Measurements from ENCODE around the gene TBC1D9. TPM values are rescaled to one million over a fixed set of nuclear protein-coding genes. Genes with fewer than 3 reads are reported as not detected.
"Not testable (repeated sequence)": the region's sequence is repeated elsewhere in the genome, so short reads cannot be mapped to it uniquely, and the experiment has no call there.

Gene TBC1D9
- total RNA-seq, 4 donors from 2014 or later = 1.5 to 3.5 (median 2.2) TPM

GRCh38 chr4:140750470-140750869 is 5.7 kb downstream of the TBC1D9 start:
- intact Hi-C loops (cut with DNase I; ENCODE audit: low total_unique reads) (no loop called here), in situ Hi-C loops (cut with MboI; ENCODE audit: low sequenced_read_pairs in 4 of 4) (no loop called here)
- Histone ChIP-seq H3K36me3 (no peaks in the 10 kb centered on the region), H3K27ac (no peak overlapping the region), H3K4me1 (no peaks in the 10 kb centered on the region), H3K9me3 (no peaks in the 10 kb centered on the region), H3K27me3 (peaks cover 0 to 18% (median 7%) of the 10 kb centered on the region in 3 donors), H3K4me3 (no peak overlapping the region)
- ATAC-seq = no peak
- no peak for DNase-seq
- TF ChIP-seq POLR2A (IDR thresholded peaks at IDR 0.05) (no peak), CTCF (IDR thresholded peaks at IDR 0.05 in 4 of 5, conservative IDR thresholded peaks at IDR 0.05 in 1 of 5) (no peak)

- peaks cover 0 to 7% (median 1%) of the 10 kb centered on the region in 3 donors for H3K27me3 ChIP-seq
- H3K4me3 ChIP-seq = no peak overlapping the region
- in situ Hi-C loops (cut with MboI; ENCODE audit: low sequenced_read_pairs in 4 of 4) = no loop called here
- no peak for DNase-seq
- H3K9me3 ChIP-seq = no peaks in the 10 kb centered on the region
- no peaks in the 10 kb centered on the region for H3K4me1 ChIP-seq
- no peak overlapping the region for H3K27ac ChIP-seq
- ATAC-seq = no peak
- intact Hi-C loops (cut with DNase I; ENCODE audit: low total_unique reads) = no loop called here
- TF ChIP-seq POLR2A (IDR thresholded peaks at IDR 0.05) = no peak
- TF ChIP-seq CTCF (IDR thresholded peaks at IDR 0.05 in 4 of 5, conservative IDR thresholded peaks at IDR 0.05 in 1 of 5) = no peak
- no peaks in the 10 kb centered on the region for H3K36me3 ChIP-seq
These were observed 8.0 kb downstream of the TBC1D9 start for GRCh38 chr4:140748171-140748570.

- H3K4me1 ChIP-seq; H3K27ac ChIP-seq; ATAC-seq; DNase-seq; H3K4me3 ChIP-seq; H3K36me3 ChIP-seq; H3K27me3 ChIP-seq; H3K9me3 ChIP-seq; in situ Hi-C loops (cut with MboI; ENCODE audit: low sequenced_read_pairs in 4 of 4); intact Hi-C loops (cut with DNase I; ENCODE audit: low total_unique reads): not testable (repeated sequence)
These were observed 9.6 kb downstream of the TBC1D9 start for GRCh38 chr4:140746546-140746945.

- ATAC-seq = no peak
- Histone ChIP-seq H3K36me3 (no peaks in the 10 kb centered on the region), H3K27ac (no peak overlapping the region), H3K9me3 (no peaks in the 10 kb centered on the region), H3K4me3 (no peak overlapping the region), H3K4me1 (no peaks in the 10 kb centered on the region), H3K27me3 (no peaks in the 10 kb centered on the region)
- in situ Hi-C loops (cut with MboI; ENCODE audit: low sequenced_read_pairs in 4 of 4) (no loop called here), intact Hi-C loops (cut with DNase I; ENCODE audit: low total_unique reads) (no loop called here)
- TF ChIP-seq CTCF (IDR thresholded peaks at IDR 0.05 in 4 of 5, conservative IDR thresholded peaks at IDR 0.05 in 1 of 5) = no peak
- TF ChIP-seq POLR2A (IDR thresholded peaks at IDR 0.05) = no peak
- no peak for DNase-seq
These were observed 11.8 kb downstream of the TBC1D9 start for GRCh38 chr4:140744421-140744820.

- Histone ChIP-seq H3K27ac (no peak overlapping the region), H3K4me3 (no peak overlapping the region), H3K4me1 (no peaks in the 10 kb centered on the region), H3K9me3 (no peaks in the 10 kb centered on the region), H3K27me3 (no peaks in the 10 kb centered on the region), H3K36me3 (no peaks in the 10 kb centered on the region)
- intact Hi-C loops (cut with DNase I; ENCODE audit: low total_unique reads) = no loop called here
- in situ Hi-C loops (cut with MboI; ENCODE audit: low sequenced_read_pairs in 4 of 4) = no loop called here
- TF ChIP-seq POLR2A (IDR thresholded peaks at IDR 0.05) = no peak
- TF ChIP-seq CTCF (IDR thresholded peaks at IDR 0.05 in 4 of 5, conservative IDR thresholded peaks at IDR 0.05 in 1 of 5) = no peak
- ATAC-seq = no peak
- no peak for DNase-seq
These were observed 12.8 kb downstream of the TBC1D9 start for GRCh38 chr4:140743194-140743931.
